ENCODE results near the gene PCDHB5. TPM values are rescaled to one million over a fixed set of nuclear protein-coding genes. Genes with fewer than 3 reads are reported as not detected.
A peak's percentile ranks its signal among the peaks of the same experiment; 100 is the strongest.
"Not testable (repeated sequence)": the region's sequence is repeated elsewhere in the genome, so short reads cannot be mapped to it uniquely, and the experiment has no call there.

The PCDHB5 gene
- total and polyA plus RNA-seq, 2 donors (not counting 1 experiment from before 2014, with no cell fraction given): 1.1 to 1.8 TPM

DNA sequence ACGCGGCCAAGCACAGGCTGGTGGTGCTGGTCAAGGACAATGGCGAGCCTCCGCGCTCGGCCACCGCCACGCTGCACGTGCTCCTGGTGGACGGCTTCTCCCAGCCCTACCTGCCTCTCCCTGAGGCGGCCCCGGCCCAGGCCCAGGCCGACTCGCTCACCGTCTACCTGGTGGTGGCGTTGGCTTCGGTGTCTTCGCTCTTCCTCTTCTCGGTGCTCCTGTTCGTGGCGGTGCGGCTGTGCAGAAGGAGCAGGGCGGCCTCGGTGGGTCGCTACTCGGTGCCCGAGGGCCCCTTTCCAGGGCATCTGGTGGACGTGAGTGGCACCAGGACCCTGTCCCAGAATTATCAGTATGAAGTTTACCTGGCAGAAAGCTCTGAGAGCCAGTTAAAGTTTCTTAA lies 22.9 kb downstream of the PCDHB5 start:
- H3K4me1 ChIP-seq (ENCODE audit: control insufficient read depth, extremely low read depth, insufficient read depth, low read length); H3K9me3 ChIP-seq (ENCODE audit: control insufficient read depth, insufficient read depth, low read depth, low read length); H3K9ac ChIP-seq (ENCODE audit: insufficient read depth, low read length); H3K4me3 ChIP-seq (replicated peaks in 1 of 4; ENCODE audit: control extremely low read depth in 1 of 4, insufficient read depth in 1 of 4, low read depth in 3 of 4, low read length in 4 of 4); H2AFZ ChIP-seq (ENCODE audit: low read length); H3K79me2 ChIP-seq (ENCODE audit: control insufficient read depth, insufficient read depth, low read length); H4K20me1 ChIP-seq (ENCODE audit: control insufficient read depth, extremely low read depth, insufficient read depth, low read length); H3K4me2 ChIP-seq (ENCODE audit: extremely low read depth, insufficient read depth, low read length); H3K27ac ChIP-seq (ENCODE audit: insufficient read depth, low read length); H3K27me3 ChIP-seq (ENCODE audit: control insufficient read depth, insufficient read depth, low read length); H3K36me3 ChIP-seq (ENCODE audit: control insufficient read depth, insufficient read depth, low read length); DNase-seq (ENCODE audit: low read depth in 2 of 2): not testable (repeated sequence)

DNA sequence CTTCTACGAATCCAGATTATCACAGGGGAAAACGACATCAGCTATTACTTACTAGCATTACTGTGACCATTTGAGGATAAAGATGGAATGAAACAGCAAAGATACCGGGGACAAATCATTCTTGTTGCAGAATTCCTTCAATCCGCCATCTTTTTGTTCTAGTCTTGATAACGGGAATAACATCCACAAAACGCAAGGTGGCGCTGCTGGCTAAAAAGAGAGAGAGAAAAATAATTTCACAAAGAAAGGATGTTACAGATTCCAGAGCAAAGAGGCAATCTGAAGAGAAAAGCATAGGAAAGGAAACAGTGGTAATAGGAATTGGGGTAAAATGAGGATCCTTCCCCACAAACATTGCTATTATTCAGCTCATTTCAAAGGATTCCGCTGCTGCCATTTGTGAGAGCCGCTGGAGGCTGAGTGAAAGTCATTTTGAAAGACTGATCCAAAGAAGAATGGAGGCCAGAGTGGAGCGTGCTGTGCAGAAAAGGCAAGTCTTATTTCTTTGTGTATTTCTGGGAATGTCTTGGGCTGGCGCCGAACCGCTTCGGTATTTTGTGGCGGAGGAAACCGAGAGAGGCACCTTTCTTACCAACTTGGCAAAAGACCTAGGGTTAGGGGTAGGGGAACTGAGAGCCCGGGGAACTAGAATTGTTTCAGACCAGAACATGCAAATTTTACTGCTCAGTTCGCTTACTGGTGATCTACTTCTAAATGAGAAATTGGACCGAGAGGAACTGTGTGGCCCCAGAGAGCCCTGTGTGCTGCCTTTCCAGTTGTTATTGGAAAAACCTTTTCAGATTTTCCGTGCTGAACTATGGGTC lies 37.6 kb downstream of the PCDHB5 start, which contains the start of gene PCDHB7:
PCDHB7 (plus strand) TSS at position 264 of the 824 bp plus-strand sequence; CDS start at position 456, 192 bp downstream.
- no peak for TF ChIP-seq EZH2 (IDR thresholded peaks at IDR 0.05; ENCODE audit: low read length, missing control alignments)
- TF ChIP-seq CTCF (conservative IDR thresholded peaks at IDR 0.05 in 1 of 2, IDR thresholded peaks at IDR 0.05 in 1 of 2; ENCODE audit: low read depth in 1 of 2, low read length in 2 of 2): peak in 1 of 2 donors; percentile 24
- no peak within 1 kb of the TSS for H3K4me2 ChIP-seq (ENCODE audit: extremely low read depth, insufficient read depth, low read length)
- H3K4me3 ChIP-seq (replicated peaks in 1 of 4; ENCODE audit: control extremely low read depth in 1 of 4, insufficient read depth in 1 of 4, low read depth in 3 of 4, low read length in 4 of 4): peak within 1 kb of the TSS in 2 of 4 experiments; percentile 28 to 30
- DNase-seq (ENCODE audit: low read depth in 2 of 2): peak; percentile 3 to 24
- H3K4me1 ChIP-seq (ENCODE audit: control insufficient read depth, extremely low read depth, insufficient read depth, low read length): no peaks in the 10 kb centered on the region
- H3K9ac ChIP-seq (ENCODE audit: insufficient read depth, low read length): no peak within 1 kb of the TSS
- H3K79me2 ChIP-seq (ENCODE audit: control insufficient read depth, insufficient read depth, low read length): no peaks in the 10 kb centered on the region
- no peaks in the 10 kb centered on the region for H3K36me3 ChIP-seq (ENCODE audit: control insufficient read depth, insufficient read depth, low read length)
- H3K27ac ChIP-seq (ENCODE audit: insufficient read depth, low read length): no peak within 1 kb of the TSS
- H3K27me3 ChIP-seq (ENCODE audit: control insufficient read depth, insufficient read depth, low read length): no peaks in the 10 kb centered on the region
- H2AFZ ChIP-seq (ENCODE audit: low read length): no peak within 1 kb of the TSS
- no peaks in the 10 kb centered on the region for H4K20me1 ChIP-seq (ENCODE audit: control insufficient read depth, extremely low read depth, insufficient read depth, low read length)
- no peaks in the 10 kb centered on the region for H3K9me3 ChIP-seq (ENCODE audit: control insufficient read depth, insufficient read depth, low read depth, low read length)

- not testable (repeated sequence) for H3K27ac ChIP-seq (ENCODE audit: insufficient read depth, low read length); H3K27me3 ChIP-seq (ENCODE audit: control insufficient read depth, insufficient read depth, low read length); DNase-seq (ENCODE audit: low read depth in 2 of 2); H3K4me3 ChIP-seq (replicated peaks in 1 of 4; ENCODE audit: control extremely low read depth in 1 of 4, insufficient read depth in 1 of 4, low read depth in 3 of 4, low read length in 4 of 4); H3K36me3 ChIP-seq (ENCODE audit: control insufficient read depth, insufficient read depth, low read length); H3K9me3 ChIP-seq (ENCODE audit: control insufficient read depth, insufficient read depth, low read depth, low read length); H3K9ac ChIP-seq (ENCODE audit: insufficient read depth, low read length); H3K4me2 ChIP-seq (ENCODE audit: extremely low read depth, insufficient read depth, low read length); H3K79me2 ChIP-seq (ENCODE audit: control insufficient read depth, insufficient read depth, low read length); H4K20me1 ChIP-seq (ENCODE audit: control insufficient read depth, extremely low read depth, insufficient read depth, low read length); H3K4me1 ChIP-seq (ENCODE audit: control insufficient read depth, extremely low read depth, insufficient read depth, low read length); H2AFZ ChIP-seq (ENCODE audit: low read length)
Observed at GRCh38 chr5:141174291-141175104, 39.5 kb downstream of the PCDHB5 start.

All from fibroblast of lung (primary cell).